K562 (cell line): ENCODE data around the gene PDGFD.

Source experiments
- GTF3C2 ChIP-seq: IDR thresholded peaks from 3 replicates; pipeline ENCODE4 v1.6.1; 2011; ENCODE audit warnings: borderline replicate concordance, mild to moderate bottlenecking, moderate library complexity; ENCODE audit not compliant: insufficient read length; ENCODE audit errors: extremely low read depth
- TBP ChIP-seq: optimal IDR thresholded peaks from 2 replicates; pipeline ENCODE3; 2011; ENCODE audit warnings: low read depth, low read length, improper control_type of control experiment
- TF ChIP-seq, protein P1 (sequence below), 3 experiments: IDR thresholded peaks in 2 of 3; conservative IDR thresholded peaks in 1 of 3; 2 replicates each; pipeline ENCODE4 v1.5.1; 2011 to 2012; ENCODE audit warnings: low read length in 3 of 3, mild to moderate bottlenecking in 3 of 3, control low read depth in 2 of 3, improper control_type of control experiment in 1 of 3, inconsistent platforms in 1 of 3, low read depth in 1 of 3, mixed read lengths in 1 of 3, moderate library complexity in 1 of 3; ENCODE audit not compliant: insufficient read depth in 2 of 3

- TF ChIP-seq GTF3C2, result no peak
- TF ChIP-seq TBP, result no peak
- TF ChIP-seq, protein P1, sequence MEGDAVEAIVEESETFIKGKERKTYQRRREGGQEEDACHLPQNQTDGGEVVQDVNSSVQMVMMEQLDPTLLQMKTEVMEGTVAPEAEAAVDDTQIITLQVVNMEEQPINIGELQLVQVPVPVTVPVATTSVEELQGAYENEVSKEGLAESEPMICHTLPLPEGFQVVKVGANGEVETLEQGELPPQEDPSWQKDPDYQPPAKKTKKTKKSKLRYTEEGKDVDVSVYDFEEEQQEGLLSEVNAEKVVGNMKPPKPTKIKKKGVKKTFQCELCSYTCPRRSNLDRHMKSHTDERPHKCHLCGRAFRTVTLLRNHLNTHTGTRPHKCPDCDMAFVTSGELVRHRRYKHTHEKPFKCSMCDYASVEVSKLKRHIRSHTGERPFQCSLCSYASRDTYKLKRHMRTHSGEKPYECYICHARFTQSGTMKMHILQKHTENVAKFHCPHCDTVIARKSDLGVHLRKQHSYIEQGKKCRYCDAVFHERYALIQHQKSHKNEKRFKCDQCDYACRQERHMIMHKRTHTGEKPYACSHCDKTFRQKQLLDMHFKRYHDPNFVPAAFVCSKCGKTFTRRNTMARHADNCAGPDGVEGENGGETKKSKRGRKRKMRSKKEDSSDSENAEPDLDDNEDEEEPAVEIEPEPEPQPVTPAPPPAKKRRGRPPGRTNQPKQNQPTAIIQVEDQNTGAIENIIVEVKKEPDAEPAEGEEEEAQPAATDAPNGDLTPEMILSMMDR (IDR thresholded peaks at IDR 0.05 in 2 of 3, conservative IDR thresholded peaks at IDR 0.05 in 1 of 3; ENCODE audit: insufficient read depth in 2 of 3, low read depth in 1 of 3, low read length in 3 of 3), result no peak
These were observed 108.4 kb downstream of the PDGFD start for GRCh38 chr11:104055596-104055995.
